Gastrocnemius medialis (tissue), 4 donors: ENCODE results near the gene CFD.

ENCODE experiments used
- CTCF ChIP-seq, 5 experiments: fragments of 450-650 bp in 3 of 5; fragments of 200-600 bp in 2 of 5; sonication (generic) in 2 of 5; IDR thresholded peaks in 4 of 5; conservative IDR thresholded peaks in 1 of 5; 1 replicate in 4 of 5; 2 replicates in 1 of 5; pipeline ENCODE4 v1.5.1; 2016 to 2019; ENCODE audit warnings: antibody characterized with exemption in 5 of 5, mild to moderate bottlenecking in 3 of 5, moderate library complexity in 3 of 5
- POLR2A ChIP-seq, 2 donors: fragments of 450-650 bp; IDR thresholded peaks; one replicate each; pipeline ENCODE4 v1.6.1; 2017; ENCODE audit warnings: antibody characterized with exemption in 2 of 2, mild to moderate bottlenecking in 2 of 2, moderate library complexity in 2 of 2

DNA sequence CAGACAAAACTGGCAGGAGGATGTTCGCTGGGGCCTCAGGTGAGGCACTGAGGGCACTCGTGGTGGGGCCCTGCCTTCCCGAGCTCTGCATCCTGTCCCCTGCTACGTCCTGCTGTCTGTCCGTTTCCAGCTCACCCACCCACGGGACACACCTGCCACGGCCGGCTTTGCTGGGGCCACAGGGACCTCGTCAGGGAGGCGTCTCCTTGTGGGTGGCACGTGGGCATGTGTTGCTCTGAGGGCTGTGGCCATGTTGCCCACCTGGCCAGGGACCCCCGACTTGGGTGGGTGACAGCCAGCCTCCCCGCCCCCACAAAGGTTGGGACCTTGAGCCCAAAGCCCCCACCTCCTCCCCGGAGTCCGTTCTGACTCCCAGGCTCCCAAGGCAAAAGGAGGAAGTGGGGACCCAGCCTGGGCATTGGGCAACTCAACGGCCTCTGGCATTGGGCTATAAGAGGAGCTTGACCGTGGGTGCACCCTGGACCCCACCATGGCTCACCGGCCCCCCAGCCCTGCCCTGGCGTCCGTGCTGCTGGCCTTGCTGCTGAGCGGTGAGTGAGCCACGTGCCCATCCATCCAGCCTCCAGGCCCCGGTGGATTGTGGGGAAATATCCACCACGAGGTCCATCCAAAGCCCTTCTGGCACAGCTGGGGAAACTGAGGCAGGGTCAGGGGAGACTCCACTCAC lies 18.8 kb upstream of the CFD start, which contains the start of gene PRTN3:
- TF ChIP-seq POLR2A (IDR thresholded peaks at IDR 0.05) (no peak), CTCF (IDR thresholded peaks at IDR 0.05 in 4 of 5, conservative IDR thresholded peaks at IDR 0.05 in 1 of 5) (no peak)
